Left renal cortex interstitium (tissue), 4 donors: Measurements from ENCODE around the gene PIK3C3. TPM values are rescaled to one million over a fixed set of nuclear protein-coding genes. Genes with fewer than 3 reads are reported as not detected.
"Not testable (repeated sequence)": the region's sequence is repeated elsewhere in the genome, so short reads cannot be mapped to it uniquely, and the experiment has no call there.

Source experiments
- DNase-seq, 4 donors: peaks; one replicate each; pipeline ENCODE4 v3.0.0-alpha.2; 2013; ENCODE audit warnings: low read depth in 4 of 4, low spot score in 2 of 4, missing footprints in 1 of 4
- polyA plus RNA-seq, 4 donors: library from polyadenylated mRNA; unstranded; fragments of 120-200 nt; gene quantifications; one replicate each; pipeline ENCODE4 v1.2.1, GENCODE V29; 2013; ENCODE audit not compliant: insufficient read length in 4 of 4

PIK3C3 gene
- polyA plus RNA-seq, 4 donors: 63.9 to 82.5 (median 75.8) TPM

- DNase-seq: no peak
Observed at GRCh38 chr18:41959045-41959444, 4.0 kb downstream of the PIK3C3 start.

- DNase-seq: no peak
Observed at GRCh38 chr18:41965634-41966255, 10.7 kb downstream of the PIK3C3 start.

- DNase-seq: no peak
Observed at GRCh38 chr18:41966943-41967342, 11.9 kb downstream of the PIK3C3 start.

DNA sequence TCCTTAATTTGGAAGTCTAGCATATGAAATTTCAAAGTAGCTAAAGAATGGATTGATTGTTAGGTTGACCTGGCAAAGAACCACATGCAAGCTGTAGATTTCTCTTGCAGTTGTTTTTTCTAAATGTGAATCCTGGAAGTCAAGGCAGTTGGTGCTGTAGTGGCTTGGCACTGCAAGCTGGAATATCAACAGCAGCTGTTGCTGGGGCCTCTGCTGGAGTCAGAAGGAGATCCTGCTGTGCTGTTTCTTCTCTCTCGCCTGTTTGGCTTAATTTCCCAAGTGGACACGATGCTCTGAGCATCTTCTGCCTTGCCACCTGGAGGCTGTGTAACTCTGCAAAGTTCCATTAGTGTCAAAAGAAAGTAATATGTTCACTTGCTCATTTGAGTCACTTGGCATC lies 12.6 kb downstream of the PIK3C3 start:
- no peak for DNase-seq

- no peak for DNase-seq
Observed at GRCh38 chr18:41969881-41970280, 14.8 kb downstream of the PIK3C3 start.

- DNase-seq: peak in 1 of 4 donors; percentile 58
Observed at GRCh38 chr18:41972067-41972925, 17.3 kb downstream of the PIK3C3 start.

DNA sequence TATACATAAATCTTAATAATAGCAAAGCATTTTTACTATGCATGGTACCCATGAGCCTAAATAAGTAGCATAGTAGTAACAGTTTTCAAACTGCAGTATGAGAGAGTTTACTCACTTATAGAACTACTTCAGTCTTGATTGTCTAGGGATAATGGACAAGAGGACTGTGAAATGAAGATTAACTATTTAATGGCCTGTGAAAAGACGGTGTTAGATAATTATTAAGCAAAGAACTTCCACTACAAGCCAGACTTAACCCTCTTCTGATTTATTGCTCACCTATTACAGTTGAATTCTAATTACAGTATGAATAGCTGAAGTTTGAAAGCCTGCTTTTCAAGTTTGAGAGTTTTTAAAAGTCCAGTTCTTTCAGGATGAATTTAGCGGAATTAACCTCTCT lies 18.9 kb downstream of the PIK3C3 start:
- no peak for DNase-seq

- DNase-seq: no peak
Observed at GRCh38 chr18:41974796-41975201, 19.8 kb downstream of the PIK3C3 start.

DNA sequence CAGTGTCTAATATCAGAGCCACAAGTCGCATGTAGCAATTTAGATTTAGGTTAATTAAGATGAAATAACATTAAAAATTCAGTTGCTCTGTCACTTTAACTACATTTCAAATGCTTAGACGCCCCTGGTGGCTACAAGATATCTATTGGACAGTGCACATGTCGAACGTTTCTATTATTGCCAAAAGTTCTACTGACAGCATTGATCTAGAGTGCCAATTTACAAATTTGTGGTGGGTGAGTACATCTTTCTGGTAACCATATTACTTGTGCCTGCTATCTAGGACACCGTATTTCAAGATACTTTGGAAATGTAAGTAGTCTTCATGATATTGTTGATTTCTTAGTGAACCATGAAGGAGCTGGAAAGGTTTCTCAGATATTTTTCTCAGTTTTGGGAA lies 20.2 kb downstream of the PIK3C3 start:
- no peak for DNase-seq

DNA sequence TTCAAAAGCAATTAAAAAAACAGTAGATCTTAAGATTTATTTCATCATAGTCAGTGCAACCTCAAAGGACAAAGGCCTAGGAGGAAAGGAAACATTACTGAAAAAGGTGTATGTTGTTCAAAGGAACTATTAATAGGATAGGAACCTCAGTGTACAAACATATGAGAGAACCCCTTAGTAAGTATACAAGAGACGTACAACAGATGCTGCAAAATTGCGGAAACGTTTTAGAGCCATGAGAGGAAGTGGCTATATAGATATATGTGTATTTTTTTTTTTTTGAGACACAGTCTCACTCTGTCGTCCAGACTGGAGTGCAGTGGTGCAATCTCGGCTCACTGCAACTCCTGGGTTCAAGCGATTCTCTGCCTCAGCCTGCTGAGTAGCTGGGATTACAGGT lies 22.2 kb downstream of the PIK3C3 start:
- DNase-seq: no peak

DNA sequence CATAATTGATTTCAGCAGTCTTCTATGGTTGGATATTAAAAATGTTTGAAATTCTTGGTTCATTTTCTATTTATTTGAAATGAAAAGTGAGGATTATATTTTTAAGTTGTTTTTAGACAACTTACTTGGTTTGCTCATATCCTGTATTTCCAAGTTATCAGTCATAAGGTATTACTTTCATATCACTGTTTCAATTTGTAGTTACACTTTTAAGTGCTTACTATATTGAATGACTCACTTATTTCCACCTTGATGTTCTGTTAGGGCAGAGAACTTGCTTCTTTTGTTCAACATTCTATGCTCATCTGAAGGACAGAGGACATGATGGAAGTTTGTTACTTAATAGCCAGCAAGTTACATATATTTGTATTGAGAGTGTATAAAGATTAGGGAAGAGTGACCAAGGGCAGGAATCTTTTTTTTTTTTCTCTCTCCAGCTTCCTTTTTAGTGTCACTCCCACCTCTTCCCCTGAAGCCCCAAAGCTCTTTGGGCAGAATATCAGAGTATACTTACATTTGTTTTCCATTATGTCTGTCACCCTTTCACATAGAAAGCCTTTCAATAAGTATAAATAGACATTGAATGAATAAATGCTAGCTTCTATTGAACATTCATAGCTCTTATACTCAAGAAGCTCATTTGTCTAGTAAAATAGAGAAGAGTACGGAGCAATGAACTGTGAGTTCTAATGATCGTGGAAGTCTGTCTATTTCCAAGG lies 28.1 kb downstream of the PIK3C3 start:
- DNase-seq: no peak

DNA sequence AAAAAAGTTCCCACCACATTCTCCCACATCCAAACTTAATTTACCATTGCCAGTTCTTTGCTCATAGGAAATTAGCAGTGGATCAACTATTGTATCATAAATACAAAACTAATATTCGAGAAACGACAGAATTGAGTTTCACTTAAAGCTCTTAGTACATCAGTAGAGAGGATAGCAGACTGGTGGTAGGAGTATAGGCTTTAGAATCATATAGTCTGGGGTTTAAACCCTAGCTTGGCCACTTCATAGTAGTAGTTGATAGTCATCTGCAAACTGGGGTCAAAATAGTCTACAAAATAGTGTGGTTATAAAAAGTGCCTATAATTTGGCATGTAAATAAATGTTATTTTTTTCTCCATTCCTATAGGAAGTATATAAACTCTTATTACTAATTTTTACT lies 30.9 kb downstream of the PIK3C3 start:
- DNase-seq: no peak

GRCh38 chr18:41989508-41989907 lies 34.5 kb downstream of the PIK3C3 start:
- DNase-seq: no peak

DNA sequence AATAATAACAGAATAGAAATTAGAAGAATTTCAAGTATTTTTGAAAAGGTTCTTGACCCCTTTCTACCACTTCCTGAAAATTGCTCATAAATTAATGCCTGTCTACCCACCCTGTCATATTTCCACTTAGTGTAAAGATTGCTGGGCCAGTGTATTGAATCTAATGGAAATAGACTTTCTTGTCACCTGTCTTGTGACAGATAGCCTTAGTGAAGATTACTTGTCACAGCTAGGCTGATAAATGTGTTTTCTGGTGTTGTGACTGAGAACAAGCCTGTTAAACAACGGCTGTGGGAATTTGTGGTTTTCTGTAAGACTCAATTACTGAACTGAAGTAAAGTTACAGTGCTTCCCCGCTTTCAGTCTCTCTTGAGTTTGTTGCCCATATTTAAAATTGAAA lies 37.0 kb downstream of the PIK3C3 start:
- DNase-seq: no peak

- DNase-seq: no peak
Observed at GRCh38 chr18:41992703-41993102, 37.7 kb downstream of the PIK3C3 start.

DNA sequence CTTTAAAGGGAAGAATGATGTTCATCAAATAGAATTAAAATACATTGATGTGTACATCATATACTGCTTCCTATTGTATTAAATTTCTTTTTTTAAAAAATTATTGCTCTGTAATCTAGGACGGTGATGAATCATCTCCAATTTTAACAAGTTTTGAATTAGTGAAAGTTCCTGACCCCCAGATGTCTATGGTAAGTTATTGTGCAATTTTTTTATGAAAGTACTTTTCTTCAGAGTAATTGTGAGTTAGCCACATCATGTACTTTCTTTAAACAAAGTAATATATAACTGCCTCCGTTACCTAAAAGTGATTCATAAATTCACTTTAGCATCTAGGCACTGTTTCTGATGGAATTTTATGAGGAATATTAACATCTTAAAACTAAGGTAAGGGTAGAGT lies 38.1 kb downstream of the PIK3C3 start:
- no peak for DNase-seq

DNA sequence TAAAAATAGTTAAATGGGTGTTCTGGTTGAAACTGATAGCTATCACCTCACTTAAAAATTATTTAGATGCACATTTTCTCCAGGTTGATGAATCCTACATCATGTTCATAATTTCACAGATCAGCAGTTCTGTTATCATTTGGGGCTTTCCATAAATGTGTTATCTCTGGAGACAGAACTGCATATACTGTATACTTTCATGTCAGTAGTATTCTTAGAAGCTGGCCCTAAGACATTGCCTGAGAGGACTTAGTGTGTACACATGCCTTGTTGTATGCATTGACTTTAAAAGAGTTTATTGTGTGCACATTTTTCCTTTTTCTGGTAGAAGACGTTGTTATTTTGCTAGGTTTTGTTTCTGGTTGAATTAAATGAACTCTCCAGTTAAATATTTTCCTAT lies 41.0 kb downstream of the PIK3C3 start:
- no peak for DNase-seq

GRCh38 chr18:41999751-42000150 lies 44.7 kb downstream of the PIK3C3 start:
- DNase-seq: no peak

DNA sequence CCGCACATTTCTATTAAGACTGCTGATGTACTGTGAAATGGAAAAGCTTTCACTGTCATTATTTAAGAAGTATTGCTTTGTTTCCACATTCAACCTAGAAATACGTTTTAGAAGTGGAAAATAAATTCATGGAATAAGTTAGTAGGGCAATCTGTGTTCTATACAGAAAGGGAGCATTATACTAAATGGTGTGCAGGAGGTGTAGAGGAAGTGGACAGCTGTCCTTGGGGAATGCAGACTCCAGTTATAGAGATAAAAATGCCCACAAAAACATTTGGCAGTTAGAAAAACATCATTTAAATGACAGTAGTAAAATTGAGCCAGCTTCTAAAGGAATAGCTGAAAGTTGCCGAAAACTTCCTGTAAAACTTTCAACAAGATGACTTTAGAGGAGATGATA lies 46.8 kb downstream of the PIK3C3 start:
- DNase-seq: no peak

- DNase-seq: no peak
Observed at GRCh38 chr18:42004653-42005052, 49.6 kb downstream of the PIK3C3 start.

DNA sequence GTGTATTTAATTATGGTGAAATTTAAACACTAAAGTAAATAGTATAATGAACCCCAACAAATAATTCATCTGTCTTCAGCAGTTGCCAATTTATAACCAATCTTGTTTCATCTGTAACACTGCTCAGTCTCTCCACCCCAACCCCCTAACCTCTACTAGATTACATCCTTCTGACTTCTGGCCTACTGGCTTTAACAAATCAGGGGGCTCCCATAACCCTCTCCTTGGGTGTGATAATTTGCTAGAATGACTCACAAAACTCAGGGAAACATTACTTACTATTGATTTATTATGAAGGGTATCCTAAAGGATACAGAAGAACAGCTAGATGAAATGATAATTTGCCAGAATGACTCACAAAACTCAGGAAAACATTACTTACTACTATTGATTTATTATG lies 50.7 kb downstream of the PIK3C3 start:
- no peak for DNase-seq

DNA sequence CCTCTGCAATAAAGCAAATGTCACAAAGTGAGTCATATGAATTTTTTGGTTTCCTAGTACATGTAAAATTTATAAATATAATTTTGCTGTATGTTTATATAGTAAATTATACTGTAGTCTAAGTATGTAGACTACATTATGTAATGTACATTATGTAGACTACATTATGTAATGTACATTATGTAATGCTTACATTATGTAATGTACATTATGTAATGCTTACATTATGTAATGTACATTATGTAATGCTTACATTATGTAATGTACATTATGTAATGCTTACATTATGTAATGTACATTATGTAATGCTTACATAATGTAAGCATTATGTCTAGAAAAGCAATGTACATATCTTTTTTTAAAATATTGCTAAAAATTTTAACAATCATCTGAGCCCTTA lies 54.4 kb downstream of the PIK3C3 start:
- DNase-seq: not testable (repeated sequence)
